HG02973 (cell line): ENCODE measurements around the gene HAUS7.

Experiments
- ATAC-seq: cut with Tn5 transposase; IDR thresholded peaks from one replicate; pipeline ENCODE4 v1.9.1; 2021; ENCODE audit warnings: moderate library complexity; ENCODE audit not compliant: unreplicated experiment

HAUS7 gene

DNA sequence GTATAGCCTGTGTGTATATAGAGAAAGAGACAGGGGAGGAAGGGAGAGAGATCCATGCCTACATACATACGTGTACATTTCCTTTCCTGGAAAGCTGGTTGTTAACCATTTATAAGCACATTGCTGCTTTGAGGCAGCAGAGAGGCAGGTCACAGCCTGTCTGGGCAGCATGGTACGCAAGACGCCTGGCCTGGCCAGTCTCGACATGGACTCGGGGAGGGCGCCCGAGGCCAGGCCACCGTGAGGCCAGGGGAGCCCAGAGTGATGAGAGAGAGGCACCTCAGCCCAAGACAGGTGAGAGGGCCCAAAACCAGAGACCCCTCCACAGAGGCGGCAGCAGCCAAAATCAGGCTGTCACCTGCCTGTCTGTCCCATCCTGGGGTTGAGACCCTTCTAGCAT lies 28.4 kb downstream of the HAUS7 start:
- ATAC-seq, result no peak

DNA sequence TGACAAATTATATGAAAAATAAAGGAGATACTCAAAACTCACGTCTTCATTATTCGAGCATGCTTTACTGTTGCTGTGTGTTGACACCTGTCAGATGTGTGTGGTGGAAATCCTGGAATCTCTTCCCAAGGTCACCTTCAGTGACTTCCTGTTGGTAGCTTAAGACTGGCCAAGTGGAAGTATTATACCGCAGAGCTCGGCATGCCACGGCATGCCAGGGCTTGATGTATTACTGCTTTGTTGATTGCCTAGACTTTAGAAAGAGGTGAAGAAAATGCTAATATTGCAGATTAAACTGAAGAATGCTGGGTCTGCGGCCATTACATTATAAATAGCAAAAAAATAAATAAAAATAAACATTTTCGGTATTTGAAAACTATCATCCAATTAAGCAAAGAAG lies 29.1 kb downstream of the HAUS7 start:
- no peak for ATAC-seq

DNA sequence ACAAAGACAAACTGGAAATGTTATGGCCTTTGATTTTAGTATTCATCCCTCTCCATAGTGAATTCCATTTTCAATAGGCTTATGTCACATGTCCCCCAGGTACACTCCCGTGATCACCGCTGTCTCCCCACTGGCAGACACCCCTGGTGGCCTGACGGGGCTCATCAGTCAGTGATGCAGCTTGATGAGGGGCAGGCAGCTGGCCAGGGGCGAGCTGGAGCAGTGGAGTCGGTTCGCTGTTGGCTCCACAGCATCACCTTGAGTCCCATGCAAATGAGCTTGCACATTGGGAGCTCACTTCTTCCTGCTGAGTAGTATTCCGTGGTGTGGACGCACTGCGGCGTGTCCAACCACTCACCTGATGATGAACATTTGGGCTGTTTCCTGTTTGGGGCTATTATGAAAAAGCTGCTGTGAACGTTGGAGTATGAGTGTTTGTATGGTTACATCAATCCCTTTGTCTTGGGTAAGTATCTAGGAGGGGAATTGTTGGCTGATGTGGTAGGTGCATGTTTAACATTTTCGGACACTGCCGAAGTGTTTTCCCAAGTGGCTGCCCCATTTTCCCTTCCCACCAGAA lies 29.7 kb downstream of the HAUS7 start:
- no peak for ATAC-seq

DNA sequence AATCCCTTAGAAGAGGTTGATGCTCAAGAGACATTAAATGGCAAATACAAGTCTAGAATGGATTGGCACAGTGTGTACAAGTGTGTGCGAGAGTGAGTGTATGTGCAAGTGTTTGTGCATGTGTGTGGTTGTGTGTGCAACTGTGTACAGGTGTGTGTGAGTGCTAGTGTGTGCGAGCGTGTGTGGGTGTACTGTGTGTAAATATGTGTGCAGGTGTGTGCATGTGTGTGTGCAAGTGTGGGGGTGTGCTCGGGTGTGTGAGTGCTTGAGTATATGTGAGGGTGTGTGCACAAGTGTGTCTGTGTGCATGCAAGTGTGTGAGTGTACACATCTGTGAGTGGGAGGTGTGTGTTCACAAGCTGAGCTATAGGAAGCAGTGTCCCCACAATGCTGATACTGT lies 30.4 kb downstream of the HAUS7 start:
- ATAC-seq, result no peak

DNA sequence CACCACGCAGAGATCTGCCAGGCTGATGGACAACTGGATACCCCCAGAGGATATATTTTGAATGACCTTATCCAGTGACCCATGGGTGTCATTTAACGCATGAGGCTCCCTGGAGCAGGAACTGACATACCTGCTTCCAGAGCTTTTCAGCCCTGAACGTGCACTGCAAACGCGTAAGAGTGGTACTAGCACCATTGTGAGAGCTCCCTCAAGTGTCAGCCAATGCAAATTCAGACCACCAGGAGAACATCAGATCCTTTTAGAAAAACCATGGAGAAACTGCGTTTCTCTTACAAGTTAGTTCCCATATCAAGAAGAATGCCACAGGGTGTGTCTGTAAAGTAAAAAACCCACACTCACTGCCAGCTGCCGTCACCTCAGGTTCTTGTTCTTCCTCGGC lies 31.8 kb downstream of the HAUS7 start:
- no peak for ATAC-seq

DNA sequence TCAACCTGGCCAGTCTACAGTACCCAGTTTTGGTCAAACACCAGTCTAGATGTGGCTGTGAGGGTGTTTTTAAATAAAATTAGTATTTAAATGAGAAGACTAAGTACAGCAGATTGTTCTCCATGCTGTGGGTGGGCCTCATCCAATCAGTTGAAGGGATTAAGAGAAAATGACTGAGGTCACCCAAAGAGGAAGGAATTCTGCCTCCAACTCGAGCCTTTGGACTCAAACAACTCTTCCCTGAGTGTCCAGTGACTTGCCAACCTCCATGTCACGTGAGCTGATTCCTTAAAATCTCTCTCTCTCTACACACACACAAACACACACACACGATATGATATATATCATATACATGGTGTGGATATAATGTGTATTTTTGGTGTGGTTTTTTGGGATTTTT lies 34.5 kb downstream of the HAUS7 start:
- ATAC-seq, result no peak

DNA sequence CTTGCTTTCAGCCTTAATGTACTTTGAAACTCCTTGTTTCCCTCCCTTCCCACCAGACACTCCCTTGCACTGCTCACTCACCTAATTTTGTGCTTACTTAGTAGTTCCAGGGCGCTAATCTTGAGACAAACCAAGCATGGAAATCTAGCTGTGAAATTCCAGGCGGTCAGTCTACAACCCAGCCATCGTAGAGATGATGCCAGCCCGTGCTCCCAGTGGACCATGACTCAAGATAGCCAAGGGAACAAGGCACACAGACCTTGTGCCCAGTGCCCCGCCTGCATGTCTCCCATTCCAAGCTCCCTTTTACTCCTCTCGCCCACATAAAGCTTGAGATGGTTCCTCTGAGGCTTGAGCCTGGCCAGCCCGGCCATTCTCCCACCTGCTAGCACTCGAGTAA lies 35.6 kb downstream of the HAUS7 start:
- ATAC-seq, result no peak

DNA sequence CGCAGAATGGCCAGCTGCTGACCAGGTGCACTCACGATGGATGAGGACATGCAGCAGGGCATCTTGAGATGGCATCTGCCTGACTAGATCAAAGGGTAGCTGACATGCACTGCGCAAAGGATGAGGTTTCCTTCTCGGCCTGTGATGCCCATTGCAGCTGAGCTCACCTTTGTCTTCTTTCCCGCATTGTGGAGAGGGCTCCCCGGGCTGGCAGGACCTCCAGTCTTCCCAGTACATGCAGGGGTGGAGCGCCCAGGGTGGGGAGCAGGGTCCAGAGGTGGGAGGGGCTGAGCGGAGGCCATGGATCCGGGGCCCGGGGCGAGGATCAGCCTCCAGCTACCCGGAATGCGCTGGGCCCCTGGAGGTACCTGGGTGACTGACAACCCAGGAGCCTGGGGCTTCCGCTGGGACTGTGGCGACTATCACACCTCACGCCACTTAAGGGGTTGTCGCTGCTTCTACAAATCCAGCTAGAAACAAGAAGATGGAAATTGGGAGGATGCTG lies 36.5 kb downstream of the HAUS7 start:
- ATAC-seq, result no peak

DNA sequence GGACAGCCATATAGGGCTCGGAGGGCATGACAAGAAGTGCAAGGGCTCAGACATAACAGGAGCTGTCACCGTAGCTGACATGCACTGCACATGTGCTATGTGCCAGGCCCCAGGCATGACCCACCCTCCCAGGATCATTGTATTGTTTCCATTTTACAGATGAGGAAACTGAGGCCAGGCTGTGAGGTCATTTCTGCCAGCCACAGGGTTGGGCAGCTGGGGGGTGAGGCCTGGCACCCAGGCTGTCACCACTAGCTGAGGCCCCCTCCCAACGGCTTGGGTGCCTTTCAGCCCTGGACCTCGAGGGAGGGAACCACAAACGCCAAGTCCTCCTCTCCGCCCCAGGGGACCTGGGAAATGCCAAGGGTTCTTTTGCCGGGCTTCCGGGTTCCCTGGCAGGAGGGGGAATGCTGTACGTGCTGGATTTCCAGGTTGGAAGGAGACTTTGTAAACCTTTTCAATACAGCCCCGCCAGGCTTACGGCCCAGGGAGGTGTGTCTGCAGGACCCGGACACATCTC lies 37.2 kb downstream of the HAUS7 start:
- ATAC-seq, result no peak

DNA sequence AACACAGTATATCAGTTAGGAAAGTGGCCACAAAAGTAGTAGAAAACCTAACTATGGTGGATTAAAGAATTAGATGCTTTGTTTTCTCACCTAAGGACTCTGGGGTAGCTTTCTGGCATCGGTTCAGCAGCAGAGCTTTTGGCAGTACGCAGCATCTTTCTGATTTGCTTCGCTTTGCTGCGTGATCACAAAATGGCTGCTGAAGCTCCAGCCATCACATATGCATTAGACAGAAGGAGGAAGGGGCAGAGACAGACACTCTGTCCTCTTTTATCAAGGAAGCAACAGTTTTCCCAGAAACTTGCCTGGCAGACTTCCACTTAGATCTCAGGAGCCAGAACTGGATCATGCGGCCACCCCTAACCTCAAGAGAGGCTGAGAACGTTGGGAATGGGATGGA lies 39.6 kb downstream of the HAUS7 start:
- ATAC-seq, result no peak

DNA sequence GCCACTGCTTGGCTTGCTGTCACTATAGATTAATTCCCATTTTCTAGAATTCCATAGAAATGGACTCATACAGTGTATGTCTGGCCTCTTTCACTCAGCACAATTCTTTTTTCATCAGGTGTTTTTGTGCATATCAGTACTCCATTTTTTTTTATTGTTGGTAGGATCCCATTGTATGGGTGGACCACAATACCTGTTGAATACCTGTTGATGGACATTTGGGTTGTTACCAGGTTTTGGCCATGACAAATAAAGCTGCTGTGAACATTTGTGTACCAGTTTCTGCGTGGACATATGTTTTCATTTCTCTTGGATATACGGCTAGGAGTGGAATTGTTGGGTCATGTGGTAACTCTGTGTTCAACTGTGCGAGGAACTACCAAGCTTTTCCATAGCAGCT lies 44.2 kb downstream of the HAUS7 start:
- ATAC-seq, result no peak

DNA sequence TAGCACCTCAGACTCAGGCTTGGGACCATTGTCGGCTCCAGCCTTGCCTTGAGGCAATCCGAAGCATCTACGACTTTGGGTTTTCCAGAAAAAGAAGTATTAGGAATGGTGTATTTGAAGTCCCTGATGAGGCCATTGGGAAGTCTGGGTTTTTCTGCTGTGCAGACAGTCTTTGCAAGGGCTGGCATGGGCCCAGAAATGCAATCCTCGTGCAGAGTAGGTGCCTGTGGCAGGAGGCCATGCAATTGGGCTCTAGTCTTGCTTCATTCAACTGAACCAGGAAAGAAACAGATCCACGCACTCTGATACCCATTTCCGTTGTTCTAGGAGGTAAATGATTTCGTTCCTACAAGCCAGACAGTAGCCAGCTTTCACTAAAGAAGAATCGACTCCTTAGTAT lies 46.7 kb downstream of the HAUS7 start:
- ATAC-seq, result no peak

DNA sequence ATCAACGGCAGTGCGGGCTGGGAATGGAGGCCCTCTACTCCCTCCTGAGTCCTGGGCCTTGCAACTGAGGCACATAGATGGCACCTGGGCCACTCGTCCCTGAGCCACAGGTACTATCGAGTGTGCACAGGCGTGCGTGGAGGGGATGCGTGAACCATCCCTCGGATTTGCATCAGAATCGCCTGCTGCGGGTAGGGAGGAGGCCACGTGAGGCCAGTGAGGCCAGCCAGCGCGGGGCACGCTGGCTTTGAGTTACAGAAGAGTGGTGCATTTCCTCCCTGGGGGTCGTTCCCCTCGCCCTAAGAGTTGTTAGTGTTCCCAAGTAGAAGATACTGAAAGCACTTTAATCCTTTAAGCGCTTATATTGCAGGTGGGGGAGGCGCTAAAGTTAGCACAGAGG lies 48.5 kb downstream of the HAUS7 start:
- ATAC-seq, result no peak

DNA sequence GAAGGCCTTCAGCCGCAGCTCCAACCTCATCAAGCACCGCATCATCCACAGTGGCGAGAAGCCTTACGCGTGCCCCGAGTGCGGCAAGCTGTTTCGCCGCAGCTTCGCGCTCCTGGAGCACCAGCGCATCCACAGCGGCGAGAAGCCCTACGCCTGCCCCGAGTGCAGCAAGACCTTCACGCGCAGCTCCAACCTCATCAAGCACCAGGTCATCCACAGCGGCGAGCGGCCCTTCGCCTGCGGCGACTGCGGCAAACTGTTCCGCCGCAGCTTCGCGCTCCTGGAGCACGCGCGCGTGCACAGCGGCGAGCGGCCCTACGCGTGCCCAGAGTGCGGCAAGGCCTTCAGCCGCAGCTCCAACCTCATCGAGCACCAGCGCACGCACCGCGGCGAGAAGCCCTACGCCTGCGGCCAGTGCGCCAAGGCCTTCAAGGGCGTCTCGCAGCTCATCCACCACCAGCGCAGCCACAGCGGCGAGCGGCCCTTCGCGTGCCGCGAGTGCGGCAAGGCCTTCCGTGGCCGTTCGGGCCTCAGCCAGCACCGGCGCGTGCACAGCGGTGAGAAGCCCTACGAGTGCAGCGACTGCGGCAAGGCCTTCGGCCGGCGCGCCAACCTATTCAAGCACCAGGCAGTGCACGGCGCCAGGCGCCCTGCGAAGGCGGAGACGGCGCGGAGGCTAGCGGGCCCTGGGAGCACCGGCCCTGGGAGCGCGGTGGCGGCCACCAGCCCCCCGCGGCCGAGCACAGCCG lies 49.4 kb downstream of the HAUS7 start:
- no peak for ATAC-seq

DNA sequence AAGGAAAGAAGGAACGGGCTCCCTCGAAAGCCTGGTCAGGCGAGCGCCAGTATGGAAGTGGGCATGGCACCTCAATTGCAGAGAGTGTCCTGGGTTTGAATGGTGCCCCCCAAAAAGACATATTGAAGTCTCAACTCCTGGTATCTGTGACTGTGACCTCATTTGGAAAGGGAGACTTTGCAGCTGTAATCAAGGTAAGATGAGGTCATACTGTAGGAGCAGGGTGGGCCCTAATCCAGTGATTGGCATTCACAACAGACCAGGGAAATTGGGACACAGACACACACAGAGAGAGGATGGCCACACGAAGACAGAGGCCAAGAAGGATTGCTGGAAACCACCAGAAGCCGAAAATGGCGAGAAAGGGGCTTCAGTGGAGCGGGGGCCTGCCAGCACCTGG lies 52.7 kb downstream of the HAUS7 start:
- ATAC-seq, result no peak

DNA sequence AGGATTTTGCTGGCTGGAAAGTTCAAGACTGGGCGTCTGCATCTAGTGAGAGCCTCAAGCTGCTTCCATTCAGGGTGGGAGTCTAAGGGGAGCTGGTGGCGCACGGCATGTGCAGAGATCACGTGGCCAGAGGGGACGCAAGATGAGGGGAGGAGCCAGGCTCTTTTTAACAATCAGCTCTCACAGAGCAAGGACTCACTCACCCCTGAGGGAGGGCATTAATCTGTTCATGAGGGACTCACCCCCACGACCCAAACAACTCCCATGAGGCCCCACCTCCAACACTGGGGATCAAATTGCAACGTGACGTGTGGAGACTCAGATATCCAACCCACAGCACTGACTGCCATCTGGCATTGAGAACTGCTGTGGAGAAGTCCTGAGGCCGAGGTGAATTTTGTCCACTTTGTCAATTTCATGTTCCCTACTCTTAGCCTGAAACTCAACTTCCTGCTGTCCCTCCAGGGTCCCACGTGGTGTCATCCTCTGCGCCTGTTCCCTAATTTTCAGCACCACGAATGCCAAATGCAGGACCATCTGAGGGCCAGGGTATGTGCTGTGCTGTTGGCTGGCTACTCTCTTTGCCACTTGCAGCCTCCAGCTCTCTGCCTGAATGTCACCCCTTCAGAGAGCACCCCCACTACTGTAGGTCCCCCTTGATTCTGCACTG lies 53.5 kb downstream of the HAUS7 start:
- no peak for ATAC-seq

DNA sequence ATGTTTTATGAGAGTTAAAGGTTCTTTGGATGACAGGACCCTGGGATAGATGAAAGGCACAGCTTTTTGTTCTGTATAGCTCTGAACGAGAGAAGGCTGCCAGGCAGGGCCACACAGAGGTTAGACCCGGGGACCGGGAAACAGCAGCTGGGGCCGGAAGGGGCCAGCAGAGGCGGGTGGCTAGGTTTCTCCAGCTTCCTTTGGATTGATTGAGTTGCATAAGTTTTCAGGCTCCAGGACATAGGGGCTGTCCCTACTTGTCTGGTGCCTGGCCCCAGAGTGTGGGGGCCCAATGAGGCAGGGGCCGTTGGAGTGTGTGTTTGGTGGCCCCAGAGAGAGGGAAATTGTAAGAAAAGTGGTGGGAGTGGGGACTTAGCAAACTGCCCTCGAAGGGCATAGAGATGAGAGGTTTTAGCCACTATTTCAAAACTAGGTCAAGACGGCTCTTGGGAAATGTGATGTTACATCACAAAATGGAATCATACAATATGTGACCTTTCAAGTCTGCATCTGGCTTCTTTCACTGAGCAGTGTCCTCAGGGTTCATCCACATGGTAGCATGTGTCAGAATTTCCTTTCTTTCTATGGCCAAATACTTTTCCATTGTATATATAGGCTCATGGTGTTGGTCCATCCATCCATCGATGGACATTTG lies 55.4 kb downstream of the HAUS7 start:
- no peak for ATAC-seq

DNA sequence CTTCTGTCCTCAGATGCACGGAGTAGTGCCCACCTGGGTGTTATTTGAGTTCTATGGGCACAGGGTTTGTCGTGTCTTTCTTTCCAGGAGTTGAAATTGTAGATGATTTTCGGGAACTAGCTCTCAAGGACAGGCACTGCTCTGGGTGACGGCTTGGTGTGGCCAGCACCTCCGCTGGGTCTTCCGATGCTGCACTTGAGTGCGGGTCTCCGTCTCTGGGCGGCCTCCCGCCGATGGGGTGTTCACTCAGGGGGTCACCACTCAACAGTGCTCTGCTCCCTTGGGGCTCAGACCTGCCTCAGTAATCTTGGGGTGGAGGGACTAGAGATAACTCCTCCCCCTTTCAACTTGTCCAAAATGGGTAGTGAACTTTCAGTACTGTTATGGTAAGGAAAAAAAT lies 56.6 kb downstream of the HAUS7 start:
- no peak for ATAC-seq

DNA sequence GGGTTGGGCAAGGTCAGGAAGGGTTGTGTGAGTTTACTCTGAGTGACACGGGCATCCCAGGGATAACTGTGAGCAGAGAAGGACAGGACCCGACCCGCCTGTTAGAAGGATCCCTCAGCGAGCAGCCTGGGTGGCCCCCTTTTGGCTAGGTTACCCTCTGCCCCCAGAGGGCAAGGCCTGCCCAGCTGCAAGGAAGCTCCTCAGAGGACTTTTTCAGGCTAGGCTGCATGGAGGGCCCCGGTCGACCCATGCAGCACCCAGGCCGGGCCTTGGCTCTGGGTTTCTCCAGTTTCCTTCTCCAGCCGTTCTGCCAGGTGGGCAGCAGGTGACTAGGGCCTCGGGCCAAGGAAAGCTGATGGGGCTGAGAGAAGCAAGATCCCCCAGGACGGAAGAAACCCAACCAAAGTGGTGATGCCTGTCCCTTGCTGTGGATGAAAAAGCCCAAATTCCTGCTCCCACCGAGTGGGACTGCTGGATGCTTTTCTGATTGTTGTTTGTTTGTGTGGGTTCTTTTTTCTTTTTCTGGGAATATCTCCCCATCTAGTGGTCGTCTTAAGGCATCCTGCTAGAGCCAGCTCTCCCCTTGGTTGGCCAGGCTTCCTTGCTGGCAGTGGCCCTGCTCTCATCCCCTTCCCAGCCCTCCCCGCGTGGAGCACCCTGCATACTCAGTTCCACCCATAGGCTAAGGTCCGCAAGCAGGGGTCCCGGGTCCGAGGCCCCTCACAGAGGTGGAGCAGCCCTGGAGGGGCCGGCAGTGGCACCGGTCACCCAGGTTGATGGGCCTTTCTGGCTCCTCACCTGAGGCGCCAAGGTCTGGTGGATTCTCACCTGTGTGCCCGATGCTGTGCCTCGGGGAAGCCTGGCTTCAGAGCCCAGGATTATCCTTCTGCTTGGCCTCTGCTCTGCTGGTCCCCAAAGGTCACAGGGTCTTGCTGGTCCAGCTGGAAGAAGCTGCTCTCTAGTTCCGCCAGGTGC lies 57.3 kb downstream of the HAUS7 start:
- ATAC-seq, result no peak

DNA sequence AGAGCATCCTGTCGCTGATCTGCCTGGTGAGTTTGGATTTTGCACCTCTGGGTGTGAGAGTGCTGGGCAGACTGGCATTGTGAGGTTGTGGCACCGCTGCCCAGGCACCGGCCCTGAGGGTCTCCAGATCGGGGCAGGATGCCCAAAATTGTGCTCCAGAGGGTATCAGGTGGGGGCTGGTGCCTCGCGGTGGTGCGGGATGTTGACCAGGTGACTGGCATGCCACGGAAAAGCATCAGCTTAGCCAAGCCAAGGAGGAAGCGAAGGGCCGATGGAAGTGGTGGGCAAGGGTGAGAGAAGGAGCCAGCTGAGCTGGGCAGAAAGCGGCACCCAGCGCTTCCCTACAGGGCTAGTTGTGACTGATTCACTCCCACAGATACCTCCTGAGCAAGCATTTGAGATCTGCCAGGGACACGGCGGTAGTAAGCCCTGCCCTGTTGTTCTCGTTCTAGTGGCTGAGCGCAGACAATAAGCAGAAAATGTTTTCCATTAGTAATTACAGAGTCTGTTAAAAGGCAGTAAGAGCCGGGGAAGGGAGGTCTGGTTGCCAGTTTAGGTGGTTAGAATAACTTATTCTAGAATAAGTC lies 58.3 kb downstream of the HAUS7 start:
- ATAC-seq, result no peak
